COLO668 (cell line): ENCODE measurements around the gene STAT3.

Source experiments
- DNase-seq: peaks from one replicate; lab custom pipeline; 2025; ENCODE audit not compliant: unreplicated experiment; lab: John Stamatoyannopoulos, UW

STAT3 gene

GRCh38 chr17:42282478-42283080 is 105.7 kb downstream of the STAT3 start:
- no peak for DNase-seq

GRCh38 chr17:42281571-42282096 is 106.6 kb downstream of the STAT3 start:
- peak; percentile 70 for DNase-seq

- DNase-seq = no peak
Measured at GRCh38 chr17:42279776-42280630, 108.2 kb downstream of the STAT3 start.

- DNase-seq = no peak
Measured at GRCh38 chr17:42277342-42277712, 110.9 kb downstream of the STAT3 start.

GRCh38 chr17:42276609-42277341 is 111.5 kb downstream of the STAT3 start:
- peak; percentile 59 for DNase-seq

- peak; percentile 87 for DNase-seq
Measured at GRCh38 chr17:42276359-42276608, 112.0 kb downstream of the STAT3 start, which contains the start of gene STAT5B. STAT5B (minus strand) TSS chr17:42276391; CDS start chr17:42232127, 44,264 bp downstream.

- peak; percentile 8 for DNase-seq
Measured at GRCh38 chr17:42275527-42276358, 112.5 kb downstream of the STAT3 start.

GRCh38 chr17:42274812-42275526 is 113.3 kb downstream of the STAT3 start:
- no peak for DNase-seq

- DNase-seq = no peak
Measured at GRCh38 chr17:42274253-42274542, 114.0 kb downstream of the STAT3 start.

- DNase-seq = no peak
Measured at GRCh38 chr17:42273474-42274252, 114.6 kb downstream of the STAT3 start.

GRCh38 chr17:42272162-42272907 is 115.9 kb downstream of the STAT3 start:
- no peak for DNase-seq

- DNase-seq = no peak
Measured at GRCh38 chr17:42271779-42272035, 116.5 kb downstream of the STAT3 start.

- DNase-seq = no peak
Measured at GRCh38 chr17:42271006-42271778, 117.0 kb downstream of the STAT3 start.

GRCh38 chr17:42270596-42270995 is 117.6 kb downstream of the STAT3 start:
- no peak for DNase-seq

GRCh38 chr17:42270170-42270535 is 118.1 kb downstream of the STAT3 start:
- no peak for DNase-seq

- DNase-seq = no peak
Measured at GRCh38 chr17:42268236-42268635, 120.0 kb downstream of the STAT3 start.

GRCh38 chr17:42266918-42267766 is 121.1 kb downstream of the STAT3 start:
- no peak for DNase-seq

GRCh38 chr17:42266462-42266861 is 121.8 kb downstream of the STAT3 start:
- no peak for DNase-seq
